ENCODE results near the gene NUMB.

DNA sequence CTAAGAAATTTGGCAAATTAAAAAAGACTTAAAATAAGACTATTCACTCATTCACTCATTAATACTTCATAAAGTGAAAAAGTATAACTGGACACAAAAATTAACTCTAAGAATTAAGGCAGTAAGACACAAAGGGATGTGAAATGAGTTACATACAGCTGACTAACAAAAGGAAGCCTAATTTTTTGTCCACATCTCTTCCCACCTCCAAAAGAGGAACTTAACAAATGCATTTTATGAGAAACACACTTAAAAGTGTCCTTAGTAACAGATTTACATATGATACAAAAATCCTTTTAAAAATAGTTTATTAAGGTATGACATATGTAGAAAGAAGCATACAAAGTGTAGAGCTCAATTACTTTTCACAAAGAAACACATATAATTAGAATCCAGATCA is 88.9 kb downstream of the NUMB start:
- TF ChIP-seq, protein P1, sequence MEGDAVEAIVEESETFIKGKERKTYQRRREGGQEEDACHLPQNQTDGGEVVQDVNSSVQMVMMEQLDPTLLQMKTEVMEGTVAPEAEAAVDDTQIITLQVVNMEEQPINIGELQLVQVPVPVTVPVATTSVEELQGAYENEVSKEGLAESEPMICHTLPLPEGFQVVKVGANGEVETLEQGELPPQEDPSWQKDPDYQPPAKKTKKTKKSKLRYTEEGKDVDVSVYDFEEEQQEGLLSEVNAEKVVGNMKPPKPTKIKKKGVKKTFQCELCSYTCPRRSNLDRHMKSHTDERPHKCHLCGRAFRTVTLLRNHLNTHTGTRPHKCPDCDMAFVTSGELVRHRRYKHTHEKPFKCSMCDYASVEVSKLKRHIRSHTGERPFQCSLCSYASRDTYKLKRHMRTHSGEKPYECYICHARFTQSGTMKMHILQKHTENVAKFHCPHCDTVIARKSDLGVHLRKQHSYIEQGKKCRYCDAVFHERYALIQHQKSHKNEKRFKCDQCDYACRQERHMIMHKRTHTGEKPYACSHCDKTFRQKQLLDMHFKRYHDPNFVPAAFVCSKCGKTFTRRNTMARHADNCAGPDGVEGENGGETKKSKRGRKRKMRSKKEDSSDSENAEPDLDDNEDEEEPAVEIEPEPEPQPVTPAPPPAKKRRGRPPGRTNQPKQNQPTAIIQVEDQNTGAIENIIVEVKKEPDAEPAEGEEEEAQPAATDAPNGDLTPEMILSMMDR (IDR thresholded peaks at IDR 0.05; ENCODE audit: extremely low read depth in 1 of 2, insufficient read depth in 1 of 2, low read depth in 1 of 2, low read length in 2 of 2), result no peak
- TF ChIP-seq POLR2A (IDR thresholded peaks at IDR 0.05; ENCODE audit: low read depth, low read length), result no peak
- TF ChIP-seq, protein P2, sequence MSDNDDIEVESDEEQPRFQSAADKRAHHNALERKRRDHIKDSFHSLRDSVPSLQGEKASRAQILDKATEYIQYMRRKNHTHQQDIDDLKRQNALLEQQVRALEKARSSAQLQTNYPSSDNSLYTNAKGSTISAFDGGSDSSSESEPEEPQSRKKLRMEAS (IDR thresholded peaks at IDR 0.05; ENCODE audit: insufficient read depth, insufficient read length), result no peak
- TF ChIP-seq GATA2 (IDR thresholded peaks at IDR 0.05; ENCODE audit: insufficient read depth, insufficient read length, low read depth, low read length), result no peak
- no peak for TF ChIP-seq EZH2 (IDR thresholded peaks at IDR 0.05; ENCODE audit: borderline replicate concordance, low read depth, low read length, severe bottlenecking)
- TF ChIP-seq FOS (IDR thresholded peaks at IDR 0.05; ENCODE audit: borderline replicate concordance, insufficient read depth, low read length), result no peak
- TF ChIP-seq POLR2AphosphoS5 (IDR thresholded peaks at IDR 0.05; ENCODE audit: insufficient read depth, low read depth, low read length), result no peak
- no peak for TF ChIP-seq JUN (IDR thresholded peaks at IDR 0.05; ENCODE audit: borderline replicate concordance, insufficient read depth, insufficient read length, low read depth)

Data from endothelial cell of umbilical vein (primary cell).